Measurements from ENCODE around the gene MATR3.

Gene MATR3

DNA sequence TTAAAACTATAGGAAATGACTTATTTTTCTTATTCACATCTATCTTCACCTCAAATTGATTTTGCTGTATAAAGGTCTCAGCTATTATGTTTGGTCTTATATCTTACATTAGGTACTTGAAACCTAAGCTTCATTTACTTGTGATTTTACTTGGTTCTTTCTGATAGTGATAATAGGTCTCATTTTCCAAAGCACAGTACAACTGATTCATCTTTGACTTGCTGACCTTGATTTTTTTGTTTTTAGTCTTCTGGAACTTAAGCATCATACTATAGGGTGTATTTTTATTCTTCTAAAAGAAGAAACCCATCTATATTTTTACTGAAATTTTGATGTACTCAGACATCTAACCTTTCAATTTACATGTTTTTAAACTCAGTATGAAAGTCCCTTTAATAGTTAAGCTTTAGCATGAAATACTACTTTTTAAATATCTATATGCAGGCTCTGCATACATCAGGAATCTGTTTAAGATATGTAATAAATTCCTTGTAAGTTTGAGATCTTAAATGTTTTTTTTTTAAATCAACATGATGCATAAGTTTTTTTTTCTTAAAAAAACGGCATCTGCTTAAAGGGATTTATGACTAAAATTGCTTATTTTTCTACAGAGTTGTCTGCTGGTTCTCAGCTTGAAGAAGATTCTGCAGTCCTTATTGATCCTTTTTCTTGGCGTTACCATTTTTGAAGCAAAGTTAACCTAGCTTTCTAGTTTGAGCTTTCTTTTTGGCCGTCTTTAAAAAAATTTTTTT, 13.3 kb downstream of the MATR3 start:
- TF ChIP-seq, protein P1, sequence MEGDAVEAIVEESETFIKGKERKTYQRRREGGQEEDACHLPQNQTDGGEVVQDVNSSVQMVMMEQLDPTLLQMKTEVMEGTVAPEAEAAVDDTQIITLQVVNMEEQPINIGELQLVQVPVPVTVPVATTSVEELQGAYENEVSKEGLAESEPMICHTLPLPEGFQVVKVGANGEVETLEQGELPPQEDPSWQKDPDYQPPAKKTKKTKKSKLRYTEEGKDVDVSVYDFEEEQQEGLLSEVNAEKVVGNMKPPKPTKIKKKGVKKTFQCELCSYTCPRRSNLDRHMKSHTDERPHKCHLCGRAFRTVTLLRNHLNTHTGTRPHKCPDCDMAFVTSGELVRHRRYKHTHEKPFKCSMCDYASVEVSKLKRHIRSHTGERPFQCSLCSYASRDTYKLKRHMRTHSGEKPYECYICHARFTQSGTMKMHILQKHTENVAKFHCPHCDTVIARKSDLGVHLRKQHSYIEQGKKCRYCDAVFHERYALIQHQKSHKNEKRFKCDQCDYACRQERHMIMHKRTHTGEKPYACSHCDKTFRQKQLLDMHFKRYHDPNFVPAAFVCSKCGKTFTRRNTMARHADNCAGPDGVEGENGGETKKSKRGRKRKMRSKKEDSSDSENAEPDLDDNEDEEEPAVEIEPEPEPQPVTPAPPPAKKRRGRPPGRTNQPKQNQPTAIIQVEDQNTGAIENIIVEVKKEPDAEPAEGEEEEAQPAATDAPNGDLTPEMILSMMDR (IDR thresholded peaks at IDR 0.05) = no peak

GRCh38 chr5:139308797-139309196, 15.3 kb downstream of the MATR3 start:
- TF ChIP-seq, protein P1 (IDR thresholded peaks at IDR 0.05) = no peak

- TF ChIP-seq, protein P1 (IDR thresholded peaks at IDR 0.05) = no peak
Measured at GRCh38 chr5:139312075-139312474, 18.5 kb downstream of the MATR3 start.

DNA sequence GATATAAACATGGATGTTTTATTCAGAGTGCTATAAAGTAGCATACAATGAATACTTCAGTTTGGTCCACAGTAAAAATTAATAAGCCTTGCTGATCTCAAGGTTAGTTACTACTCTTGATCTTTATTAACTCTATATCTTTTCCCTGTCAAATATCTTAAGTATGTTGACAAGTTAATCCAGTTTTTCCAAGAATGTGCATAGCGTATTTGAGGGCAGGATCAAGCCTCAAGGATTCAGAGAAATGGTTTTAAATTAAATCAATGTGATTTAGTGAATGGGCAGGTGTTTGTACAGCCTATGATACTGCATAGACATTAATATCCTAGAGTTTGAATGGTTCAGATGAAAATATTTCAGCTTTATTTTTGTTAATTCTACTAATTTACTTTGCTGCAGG, 20.7 kb downstream of the MATR3 start:
- TF ChIP-seq, protein P1 (IDR thresholded peaks at IDR 0.05) = no peak

DNA sequence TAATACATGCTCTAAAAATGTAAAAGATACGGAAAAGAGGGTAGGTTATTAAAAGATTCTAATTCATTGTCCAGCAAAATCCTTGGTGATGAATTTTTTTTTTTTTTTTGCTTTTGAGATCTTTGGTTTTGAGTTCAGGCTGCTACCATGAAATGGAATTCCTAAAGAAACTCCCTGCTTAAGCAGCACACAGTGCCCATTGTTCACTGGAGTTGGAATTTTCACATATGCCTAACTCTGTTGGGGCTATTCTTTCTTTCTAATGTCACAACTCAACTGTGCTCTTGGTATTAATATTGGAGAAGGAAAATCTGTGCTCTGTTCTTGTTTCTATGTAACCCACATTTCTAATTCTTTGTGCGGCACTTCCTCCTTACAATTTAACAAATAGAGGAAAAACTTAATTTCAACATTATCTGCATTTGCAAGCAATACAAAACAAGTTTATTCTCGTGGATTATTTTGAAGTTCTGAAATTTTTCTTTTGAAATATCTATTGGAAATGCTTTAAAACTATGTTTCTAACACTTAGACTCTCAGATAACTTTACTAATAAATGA, 21.6 kb downstream of the MATR3 start:
- TF ChIP-seq, protein P1 (IDR thresholded peaks at IDR 0.05) = no peak

DNA sequence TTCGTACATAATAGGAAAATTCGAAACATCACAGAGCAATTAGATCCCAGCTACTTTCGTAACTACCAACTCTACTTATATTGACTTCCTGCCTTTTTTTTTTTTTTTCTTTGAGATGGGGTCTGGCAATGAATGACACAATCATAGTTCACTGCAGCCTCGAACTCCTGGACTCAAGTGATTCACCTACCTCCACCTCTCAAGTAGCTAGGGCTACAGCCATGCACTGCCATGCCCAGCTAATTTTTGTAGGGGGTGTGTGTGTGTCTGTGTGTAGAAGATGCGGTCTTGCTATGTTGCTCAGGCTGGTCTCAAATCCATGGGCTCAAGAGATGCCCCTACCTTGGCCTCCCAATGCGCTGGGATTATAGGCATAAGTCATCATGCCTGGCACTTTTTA, 42.3 kb downstream of the MATR3 start:
- TF ChIP-seq, protein P1 (IDR thresholded peaks at IDR 0.05) = no peak

- TF ChIP-seq, protein P1 (IDR thresholded peaks at IDR 0.05) = no peak
Measured at GRCh38 chr5:139340051-139340450, 46.5 kb downstream of the MATR3 start.
